ENCODE measurements around the gene ANKRD29. TPM values are rescaled to one million over a fixed set of nuclear protein-coding genes. Genes with fewer than 3 reads are reported as not detected.

The ANKRD29 gene
- total RNA-seq, 2 donors from 2014 or later = 5.6 to 8.5 TPM

DNA sequence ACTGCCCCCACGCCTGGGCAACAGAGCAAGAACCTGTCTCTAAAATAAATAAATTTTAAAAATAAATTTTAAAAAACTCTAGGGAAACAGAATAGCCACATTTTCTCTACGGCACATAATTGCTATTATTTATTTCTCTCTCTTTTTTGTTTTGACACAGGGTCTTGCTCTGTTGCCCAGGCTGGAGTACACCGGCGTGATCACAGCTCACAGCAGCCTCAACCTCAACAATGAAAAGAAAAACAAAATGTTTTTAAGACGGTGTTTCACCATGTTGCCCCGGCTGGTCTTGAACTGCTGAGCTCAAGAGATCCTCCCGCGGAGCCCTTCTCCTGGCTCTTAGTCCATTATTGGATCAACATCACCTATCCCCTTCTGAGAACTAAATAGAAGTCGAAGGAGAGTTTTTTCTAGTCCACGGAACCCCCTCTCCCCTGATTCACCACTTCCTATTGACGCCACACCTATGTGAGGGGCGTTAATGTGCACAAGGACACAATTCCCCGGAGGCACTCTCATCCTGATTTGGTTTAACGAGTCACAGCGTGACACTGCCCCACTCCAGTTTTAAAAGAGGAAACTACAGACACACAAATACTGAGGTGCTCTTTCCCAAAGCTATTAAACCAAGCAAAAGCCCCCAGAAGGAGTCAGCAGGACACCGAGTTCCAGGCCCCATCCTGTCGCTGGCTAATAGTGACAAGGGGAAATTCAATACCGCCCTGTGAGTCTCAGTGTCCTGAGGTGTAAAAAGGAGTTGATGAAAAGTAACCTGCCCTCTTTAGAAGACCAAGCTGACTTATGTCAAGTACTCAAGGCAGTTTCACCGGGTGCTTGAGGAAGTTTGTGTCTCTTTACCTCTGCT, 77.5 kb downstream of the ANKRD29 start:
- peak; percentile 34 for TF ChIP-seq POLR2A (IDR thresholded peaks at IDR 0.05)
- TF ChIP-seq, protein P1, sequence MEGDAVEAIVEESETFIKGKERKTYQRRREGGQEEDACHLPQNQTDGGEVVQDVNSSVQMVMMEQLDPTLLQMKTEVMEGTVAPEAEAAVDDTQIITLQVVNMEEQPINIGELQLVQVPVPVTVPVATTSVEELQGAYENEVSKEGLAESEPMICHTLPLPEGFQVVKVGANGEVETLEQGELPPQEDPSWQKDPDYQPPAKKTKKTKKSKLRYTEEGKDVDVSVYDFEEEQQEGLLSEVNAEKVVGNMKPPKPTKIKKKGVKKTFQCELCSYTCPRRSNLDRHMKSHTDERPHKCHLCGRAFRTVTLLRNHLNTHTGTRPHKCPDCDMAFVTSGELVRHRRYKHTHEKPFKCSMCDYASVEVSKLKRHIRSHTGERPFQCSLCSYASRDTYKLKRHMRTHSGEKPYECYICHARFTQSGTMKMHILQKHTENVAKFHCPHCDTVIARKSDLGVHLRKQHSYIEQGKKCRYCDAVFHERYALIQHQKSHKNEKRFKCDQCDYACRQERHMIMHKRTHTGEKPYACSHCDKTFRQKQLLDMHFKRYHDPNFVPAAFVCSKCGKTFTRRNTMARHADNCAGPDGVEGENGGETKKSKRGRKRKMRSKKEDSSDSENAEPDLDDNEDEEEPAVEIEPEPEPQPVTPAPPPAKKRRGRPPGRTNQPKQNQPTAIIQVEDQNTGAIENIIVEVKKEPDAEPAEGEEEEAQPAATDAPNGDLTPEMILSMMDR (IDR thresholded peaks at IDR 0.05) = no peak
- peak; percentile 10 for TF ChIP-seq POLR2AphosphoS5 (IDR thresholded peaks at IDR 0.05)
- intact Hi-C loops (cut with DNase I) = loop anchor here (5.0 to 10.0 kb wide), 2 partner anchors 83 to 450 kb away; partner anchors contain the start of genes CABLES1 and RMC1
- Histone ChIP-seq H3K4me1 (replicated peaks) (no peaks in the 10 kb centered on the region), H3K27me3 (replicated peaks; ENCODE audit: insufficient read depth) (no peaks in the 10 kb centered on the region), H3K36me3 (no peaks in the 10 kb centered on the region), H3K4me3 (peak overlapping the region; percentile 79 to 92), H3K9me3 (no peaks in the 10 kb centered on the region), H3K27ac (peak overlapping the region; percentile 100)
- DNase-seq (ENCODE audit: low spot score) = peak; percentile 17
- 34% methylated on average over 19 of the region's 19 CpGs for WGBS

DNA sequence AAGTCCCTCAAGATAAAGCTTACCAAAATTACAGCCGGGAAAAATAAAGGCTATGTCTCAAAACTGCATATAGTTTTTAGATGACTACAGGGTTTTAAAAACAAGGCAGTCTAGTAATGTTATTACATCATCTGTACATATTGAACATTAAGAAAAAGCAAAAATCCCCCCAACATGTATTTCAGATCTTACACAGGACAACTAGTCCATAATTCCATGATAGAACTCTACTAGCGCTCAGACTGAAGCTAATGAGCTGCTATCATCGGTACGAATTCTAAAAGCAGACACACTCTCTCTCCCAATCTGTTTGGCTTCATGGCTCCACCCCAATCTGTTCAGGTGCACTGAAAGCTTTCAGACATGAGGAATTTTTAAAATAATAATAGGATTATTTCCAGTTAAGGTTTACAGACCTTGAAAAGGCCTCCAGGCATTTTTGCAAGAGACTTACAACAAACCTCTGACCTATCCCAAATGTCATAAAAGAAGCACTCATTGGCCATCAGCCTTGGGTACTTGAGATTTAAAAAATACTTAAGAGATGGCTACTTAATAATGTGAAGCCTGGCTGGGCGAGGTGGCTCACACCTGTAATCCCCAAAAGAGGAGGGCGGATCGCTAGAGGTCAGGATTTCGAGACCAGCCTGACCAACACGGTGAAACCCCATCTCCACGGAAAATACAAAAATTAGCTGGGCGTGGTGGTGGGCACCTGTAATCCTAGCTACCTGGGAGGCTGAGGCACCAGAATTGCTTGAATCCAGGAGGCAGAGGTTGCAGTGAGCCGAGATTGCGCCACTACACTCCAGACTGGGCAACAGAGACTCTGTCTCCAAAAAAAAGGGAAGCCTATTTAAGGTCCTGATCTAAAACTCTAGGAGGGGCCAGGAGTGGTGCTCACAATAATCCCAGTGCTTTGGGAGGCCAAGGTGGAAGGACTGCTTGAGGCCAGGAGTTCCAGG, 78.4 kb downstream of the ANKRD29 start:
- no peak overlapping the region for H3K4me3 ChIP-seq
- DNase-seq (ENCODE audit: low spot score) = no peak
- intact Hi-C loops (cut with DNase I) = loop anchor here (10.0 kb wide), 1 partner anchor 450 kb away; the partner anchor contains the start of gene CABLES1

DNA sequence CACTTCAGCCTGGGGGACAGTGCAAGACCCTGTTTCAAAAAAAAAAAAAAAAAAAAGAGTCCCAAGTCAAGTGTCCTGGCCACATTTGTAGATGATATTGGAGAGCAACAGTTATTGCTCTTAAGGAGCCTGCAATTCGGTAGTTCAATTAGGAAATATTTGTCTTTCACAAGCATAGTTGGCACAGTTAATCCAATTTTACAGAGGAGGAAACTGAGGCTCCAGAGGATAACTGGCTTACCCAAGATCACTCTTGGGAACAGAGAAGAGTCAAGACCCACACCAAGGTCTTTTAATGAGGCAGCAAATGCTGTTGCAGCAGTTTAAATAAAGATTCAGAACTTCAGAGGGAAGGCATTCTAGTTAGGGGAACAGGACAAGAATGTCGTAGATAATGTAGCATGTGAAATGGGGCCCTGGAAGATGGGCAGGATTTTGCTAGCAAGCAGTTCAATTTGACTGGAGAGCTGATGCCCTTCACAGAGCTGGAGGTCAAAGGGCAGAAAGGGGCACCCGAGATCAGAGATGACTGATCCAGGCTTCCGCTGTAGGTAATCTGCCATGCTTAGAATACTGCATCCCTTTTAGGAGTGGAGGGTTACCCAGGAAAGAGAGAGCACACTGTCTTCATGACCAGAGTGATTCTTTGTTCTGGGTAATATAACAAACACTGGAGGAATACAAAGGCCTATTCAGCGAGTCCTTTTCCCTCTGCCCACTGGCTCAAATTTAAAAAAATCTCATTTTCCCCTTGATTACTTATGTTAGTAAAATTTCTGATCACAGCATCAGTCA, 79.4 kb downstream of the ANKRD29 start:
- no peak for DNase-seq (ENCODE audit: low spot score)

More for the DNA sequence above, 78.4 kb downstream of the ANKRD29 start:
- H3K27me3 ChIP-seq (replicated peaks; ENCODE audit: insufficient read depth) = no peaks in the 10 kb centered on the region
- 87% methylated on average over 13 of the region's 13 CpGs for WGBS
- H3K4me1 ChIP-seq (replicated peaks) = no peaks in the 10 kb centered on the region
- no peaks in the 10 kb centered on the region for H3K9me3 ChIP-seq
- H3K27ac ChIP-seq = peak overlapping the region in 1 of 2 donors; percentile 100
- H3K36me3 ChIP-seq = no peaks in the 10 kb centered on the region
- TF ChIP-seq POLR2A (IDR thresholded peaks at IDR 0.05) = no peak
- TF ChIP-seq, protein P1 (IDR thresholded peaks at IDR 0.05) = no peak

More for the DNA sequence above, 79.4 kb downstream of the ANKRD29 start:
- Histone ChIP-seq H3K36me3 (no peaks in the 10 kb centered on the region), H3K4me3 (no peak overlapping the region), H3K9me3 (no peaks in the 10 kb centered on the region), H3K27ac (no peak overlapping the region), H3K4me1 (replicated peaks) (no peaks in the 10 kb centered on the region), H3K27me3 (replicated peaks; ENCODE audit: insufficient read depth) (no peaks in the 10 kb centered on the region)
- 74% methylated on average over 5 of the region's 5 CpGs for WGBS
- intact Hi-C loops (cut with DNase I) = loop anchor here (10.0 kb wide), 1 partner anchor 448 kb away; the partner anchor contains the start of gene CABLES1
- TF ChIP-seq, protein P1 (IDR thresholded peaks at IDR 0.05) = no peak
- no peak for TF ChIP-seq POLR2A (IDR thresholded peaks at IDR 0.05)

Data from prostate gland (tissue), 2 donors.